Chondrocyte (in vitro differentiated cells): ENCODE data around the gene PNPLA8. TPM values are rescaled to one million over a fixed set of nuclear protein-coding genes. Genes with fewer than 3 reads are reported as not detected.

ENCODE experiments used
- DNase-seq: peaks from one replicate; pipeline ENCODE4 v3.0.0; 2021; ENCODE audit warnings: mixed read lengths, low spot score
- H3K27ac Mint-ChIP-seq: one replicate; pipeline ENCODE4 v1.8.0; 2021; ENCODE audit warnings: mild to moderate bottlenecking, moderate library complexity, mixed read lengths; ENCODE audit not compliant: unreplicated experiment
- H3K27me3 Mint-ChIP-seq: 2 replicates; pipeline ENCODE4 v1.8.0; 2021; ENCODE audit warnings: low read depth, mixed read lengths
- H3K36me3 Mint-ChIP-seq: 2 replicates; pipeline ENCODE4 v1.8.0; 2021; ENCODE audit warnings: low read depth, mixed read lengths
- H3K4me1 Mint-ChIP-seq: 2 replicates; pipeline ENCODE4 v1.8.0; 2021; ENCODE audit warnings: low read depth, mild to moderate bottlenecking, mixed read lengths
- H3K4me3 Mint-ChIP-seq: one replicate; pipeline ENCODE4 v1.8.0; 2021; ENCODE audit warnings: mild to moderate bottlenecking, moderate library complexity, mixed read lengths; ENCODE audit not compliant: unreplicated experiment
- H3K9me3 Mint-ChIP-seq: 2 replicates; pipeline ENCODE4 v1.8.0; 2021; ENCODE audit warnings: low read depth, mixed read lengths
- CTCF ChIP-seq: fragments of 200-600 bp; sonication (generic); IDR thresholded peaks from 2 replicates; pipeline ENCODE4 v1.5.0; 2021; ENCODE audit warnings: antibody characterized with exemption, mild to moderate bottlenecking, moderate library complexity
- total RNA-seq: library from RNA; stranded (reverse); gene quantifications from 3 replicates; pipeline ENCODE4 v1.2.1, GENCODE V29; 2021

PNPLA8 gene
- total RNA-seq, 1 donor from 2014 or later, result 26.8 TPM

- Mint-ChIP-seq H3K27ac (no peak overlapping the region), H3K9me3 (no peaks in the 10 kb centered on the region), H3K36me3 (no peaks in the 10 kb centered on the region), H3K27me3 (no peaks in the 10 kb centered on the region), H3K4me3 (no peak overlapping the region), H3K4me1 (no peaks in the 10 kb centered on the region)
- no peak for DNase-seq
- TF ChIP-seq CTCF, result no peak
Measured at GRCh38 chr7:108441392-108441955, 84.5 kb downstream of the PNPLA8 start.

- Mint-ChIP-seq H3K36me3 (peaks cover under 1% of the 10 kb centered on the region), H3K4me1 (no peaks in the 10 kb centered on the region), H3K27ac (no peak overlapping the region), H3K27me3 (no peaks in the 10 kb centered on the region), H3K9me3 (no peaks in the 10 kb centered on the region), H3K4me3 (no peak overlapping the region)
- no peak for DNase-seq
- TF ChIP-seq CTCF, result no peak
Measured at GRCh38 chr7:108440613-108441012, 85.3 kb downstream of the PNPLA8 start.

- TF ChIP-seq CTCF, result no peak
- no peaks in the 10 kb centered on the region for H3K27me3 Mint-ChIP-seq
- H3K9me3 Mint-ChIP-seq, result no peaks in the 10 kb centered on the region
- H3K27ac Mint-ChIP-seq, result no peak overlapping the region
- H3K4me3 Mint-ChIP-seq, result no peak overlapping the region
- H3K4me1 Mint-ChIP-seq, result peaks cover 3% of the 10 kb centered on the region
- DNase-seq, result no peak
- H3K36me3 Mint-ChIP-seq, result peaks cover 4% of the 10 kb centered on the region
Measured at GRCh38 chr7:108436906-108437305, 89.0 kb downstream of the PNPLA8 start.

- H3K36me3 Mint-ChIP-seq, result peaks cover 4% of the 10 kb centered on the region
- DNase-seq, result no peak
- no peak for TF ChIP-seq CTCF
Measured at GRCh38 chr7:108434010-108434409, 91.9 kb downstream of the PNPLA8 start.

GRCh38 chr7:108431099-108431498, 94.8 kb downstream of the PNPLA8 start:
- TF ChIP-seq CTCF, result no peak
- H3K27me3 Mint-ChIP-seq, result no peaks in the 10 kb centered on the region
- no peak overlapping the region for H3K27ac Mint-ChIP-seq
- H3K36me3 Mint-ChIP-seq, result peaks cover 4% of the 10 kb centered on the region
- no peak overlapping the region for H3K4me3 Mint-ChIP-seq
- peaks cover 3% of the 10 kb centered on the region for H3K4me1 Mint-ChIP-seq
- H3K9me3 Mint-ChIP-seq, result no peaks in the 10 kb centered on the region
- DNase-seq, result no peak

More at GRCh38 chr7:108434010-108434409, 91.9 kb downstream of the PNPLA8 start:
- H3K27me3 Mint-ChIP-seq, result no peaks in the 10 kb centered on the region
- no peak overlapping the region for H3K27ac Mint-ChIP-seq
- H3K4me3 Mint-ChIP-seq, result no peak overlapping the region
- peaks cover 3% of the 10 kb centered on the region for H3K4me1 Mint-ChIP-seq
- H3K9me3 Mint-ChIP-seq, result no peaks in the 10 kb centered on the region
